MCF 10A (cell line): ENCODE measurements around the gene EHBP1. TPM values are rescaled to one million over a fixed set of nuclear protein-coding genes. Genes with fewer than 3 reads are reported as not detected.

Experiments
- BruUV-seq: library from RNA; stranded (reverse); fragments of 400-500 nt; replicated peaks from 2 replicates; lab custom pipeline; 2021; lab: Mats Ljungman, UMichigan
- CTCF ChIA-PET: fragments of 300-600 bp; sonication (Branson Sonifier 250); formaldehyde crosslinking; extraction: SDS; loops from one replicate; lab custom pipeline; 2021; ENCODE audit warnings: antibody characterized with exemption, inconsistent platforms; lab: Yijun Ruan, JAX
- POLR2A ChIA-PET: fragments of 300-600, 350-650 bp; sonication (Branson Sonifier 250); formaldehyde crosslinking; extraction: SDS; loops from one replicate; lab custom pipeline; 2020; ENCODE audit warnings: antibody characterized with exemption, inconsistent platforms; lab: Yijun Ruan, JAX
- DNase-seq: peaks from one replicate; pipeline ENCODE4 v3.0.0-alpha.2; 2018; ENCODE audit not compliant: unreplicated experiment
- H3K27ac Mint-ChIP-seq: one replicate; pipeline ENCODE4 v1.8.0; 2022; ENCODE audit warnings: mild to moderate bottlenecking, low read depth, mixed read lengths; ENCODE audit not compliant: unreplicated experiment
- H3K27me3 Mint-ChIP-seq: one replicate; pipeline ENCODE4 v1.8.0; 2022; ENCODE audit warnings: mixed read lengths; ENCODE audit not compliant: insufficient read depth, unreplicated experiment
- H3K36me3 Mint-ChIP-seq: one replicate; pipeline ENCODE4 v1.8.0; 2022; ENCODE audit warnings: mild to moderate bottlenecking, moderate library complexity, mixed read lengths; ENCODE audit not compliant: insufficient read depth, unreplicated experiment
- H3K4me1 Mint-ChIP-seq: one replicate; pipeline ENCODE4 v1.8.0; 2022; ENCODE audit warnings: mixed read lengths; ENCODE audit not compliant: insufficient read depth, unreplicated experiment
- H3K4me3 Mint-ChIP-seq: one replicate; pipeline ENCODE4 v1.8.0; 2022; ENCODE audit warnings: mild to moderate bottlenecking, moderate library complexity, mixed read lengths; ENCODE audit not compliant: unreplicated experiment
- H3K9me3 Mint-ChIP-seq: one replicate; pipeline ENCODE4 v1.8.0; 2022; ENCODE audit warnings: mixed read lengths; ENCODE audit not compliant: unreplicated experiment
- intact Hi-C: fragments of 100-400 bp; cut with micrococcal nuclease; formaldehyde crosslinking; loops from 2 replicates; pipeline ENCODE4 v1.14.1; 2022
- total RNA-seq: library from RNA; stranded (reverse); gene quantifications from 2 replicates; pipeline ENCODE4 v1.2.3, GENCODE V29; 2022
- TF ChIP-seq, protein P1 (sequence below): fragments of 200-600 bp; IDR thresholded peaks from one replicate; pipeline ENCODE4 v1.8.0; 2022; ENCODE audit warnings: antibody characterized with exemption, mild to moderate bottlenecking; ENCODE audit not compliant: unreplicated experiment

Gene EHBP1
- total RNA-seq, 1 experiment from 2014 or later, result 81.2 TPM

DNA sequence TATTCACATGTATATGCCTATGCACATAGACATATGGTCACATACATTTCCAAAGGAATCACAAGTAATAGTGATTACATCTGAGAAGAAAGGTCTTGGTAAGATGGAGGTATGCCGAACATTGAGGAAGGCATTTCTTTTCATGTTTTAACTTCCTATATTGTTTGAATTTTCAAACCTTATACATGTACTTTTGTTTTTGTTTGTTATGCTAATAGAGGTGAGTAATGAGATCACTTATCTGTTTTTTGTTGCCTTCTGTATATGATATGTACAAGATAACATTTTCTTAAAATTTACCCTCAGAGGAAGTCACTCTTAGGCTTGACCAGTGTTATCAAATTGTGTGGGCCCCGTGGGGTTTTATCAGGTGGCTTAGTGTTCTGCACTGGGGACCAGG is 178.6 kb downstream of the EHBP1 start:
- H3K27me3 Mint-ChIP-seq, result no peaks in the 10 kb centered on the region
- H3K27ac Mint-ChIP-seq, result no peak overlapping the region
- intact Hi-C loops, result no loop called here
- ChIA-PET CTCF (no interaction called here), POLR2A (no interaction called here)
- no peak for DNase-seq
- no TSS peak for BruUV-seq
- no peak overlapping the region for H3K4me3 Mint-ChIP-seq
- peaks cover 13% of the 10 kb centered on the region for H3K9me3 Mint-ChIP-seq
- peaks cover 8% of the 10 kb centered on the region for H3K4me1 Mint-ChIP-seq
- TF ChIP-seq, protein P1, sequence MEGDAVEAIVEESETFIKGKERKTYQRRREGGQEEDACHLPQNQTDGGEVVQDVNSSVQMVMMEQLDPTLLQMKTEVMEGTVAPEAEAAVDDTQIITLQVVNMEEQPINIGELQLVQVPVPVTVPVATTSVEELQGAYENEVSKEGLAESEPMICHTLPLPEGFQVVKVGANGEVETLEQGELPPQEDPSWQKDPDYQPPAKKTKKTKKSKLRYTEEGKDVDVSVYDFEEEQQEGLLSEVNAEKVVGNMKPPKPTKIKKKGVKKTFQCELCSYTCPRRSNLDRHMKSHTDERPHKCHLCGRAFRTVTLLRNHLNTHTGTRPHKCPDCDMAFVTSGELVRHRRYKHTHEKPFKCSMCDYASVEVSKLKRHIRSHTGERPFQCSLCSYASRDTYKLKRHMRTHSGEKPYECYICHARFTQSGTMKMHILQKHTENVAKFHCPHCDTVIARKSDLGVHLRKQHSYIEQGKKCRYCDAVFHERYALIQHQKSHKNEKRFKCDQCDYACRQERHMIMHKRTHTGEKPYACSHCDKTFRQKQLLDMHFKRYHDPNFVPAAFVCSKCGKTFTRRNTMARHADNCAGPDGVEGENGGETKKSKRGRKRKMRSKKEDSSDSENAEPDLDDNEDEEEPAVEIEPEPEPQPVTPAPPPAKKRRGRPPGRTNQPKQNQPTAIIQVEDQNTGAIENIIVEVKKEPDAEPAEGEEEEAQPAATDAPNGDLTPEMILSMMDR, result no peak
- H3K36me3 Mint-ChIP-seq, result peaks cover 27% of the 10 kb centered on the region

DNA sequence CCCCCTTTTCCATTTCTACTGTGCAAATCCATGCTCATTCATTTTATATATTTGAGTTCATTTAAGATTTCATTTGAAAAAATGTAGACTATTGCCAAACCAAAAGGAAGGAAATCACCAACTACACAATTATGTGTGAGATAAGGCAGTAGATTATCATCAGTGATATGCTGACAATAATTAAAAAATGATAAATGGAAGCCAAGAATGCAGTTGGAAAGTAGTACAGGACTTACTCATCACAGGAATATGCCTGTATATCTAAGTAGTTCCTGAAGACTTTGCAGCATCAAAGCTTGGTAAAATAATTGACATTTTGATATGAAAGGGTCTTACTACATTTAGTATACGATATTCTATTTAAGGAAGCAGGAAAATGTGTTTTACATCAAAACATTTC is 179.0 kb downstream of the EHBP1 start:
- Mint-ChIP-seq H3K36me3 (peaks cover 22% of the 10 kb centered on the region), H3K4me1 (peaks cover 10% of the 10 kb centered on the region), H3K27me3 (no peaks in the 10 kb centered on the region), H3K27ac (no peak overlapping the region), H3K4me3 (no peak overlapping the region), H3K9me3 (peaks cover 9% of the 10 kb centered on the region)
- BruUV-seq, result no TSS peak
- ChIA-PET POLR2A (no interaction called here), CTCF (no interaction called here)
- TF ChIP-seq, protein P1, result no peak
- DNase-seq, result no peak
- intact Hi-C loops, result no loop called here

DNA sequence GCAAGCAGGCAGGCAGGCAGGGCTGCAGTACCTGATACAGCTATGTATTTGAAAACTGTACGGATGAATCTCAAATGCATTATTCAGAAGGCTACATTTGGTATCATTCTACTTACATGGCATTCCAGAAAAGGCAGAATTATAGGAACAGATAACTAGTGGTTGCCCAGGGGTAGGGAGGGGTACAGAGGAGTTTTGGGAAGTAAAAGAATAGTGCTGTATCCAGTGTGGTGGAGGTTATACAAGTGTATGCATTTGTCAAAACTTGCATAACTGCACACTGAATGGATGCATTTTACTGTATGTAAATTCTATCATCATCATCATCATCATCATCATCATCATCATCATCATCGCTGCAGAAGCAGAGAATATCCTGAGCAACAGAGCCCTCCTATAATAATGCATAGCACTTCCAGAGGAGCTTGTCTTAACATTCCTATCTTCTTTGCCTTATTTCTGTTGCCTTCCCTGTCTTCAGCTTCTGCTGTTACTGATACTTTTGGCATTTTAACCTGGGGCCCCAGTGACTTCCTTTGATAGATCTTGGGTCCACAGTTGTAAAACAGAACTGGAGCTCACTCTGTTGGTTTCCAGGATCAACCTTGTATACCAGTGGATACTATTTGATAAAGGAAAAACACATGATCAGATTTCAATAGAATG is 189.6 kb downstream of the EHBP1 start:
- ChIA-PET CTCF (no interaction called here), POLR2A (interaction anchor here (1.0 kb wide), 1 partner anchor 320 kb away, joined by 4 read pairs; no protein-coding TSS in a partner anchor)

DNA sequence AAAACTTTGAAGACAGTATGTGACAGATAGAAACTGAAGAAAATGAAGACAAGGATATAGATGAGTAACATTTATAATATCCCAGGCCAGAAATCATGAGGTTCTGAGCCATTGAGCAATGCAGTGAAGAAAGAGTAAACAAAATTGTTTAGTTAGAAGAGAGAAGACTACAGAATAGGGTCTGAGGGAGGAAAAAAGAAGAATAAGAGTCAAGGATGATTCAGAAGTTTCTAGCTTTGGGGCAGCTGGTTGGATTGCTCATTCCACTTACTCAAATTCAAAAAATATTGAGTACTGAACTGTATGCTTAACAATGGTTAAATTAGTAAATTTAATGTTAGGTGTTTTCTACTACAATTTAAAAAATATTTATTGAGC is 190.1 kb downstream of the EHBP1 start:
- POLR2A ChIA-PET, result interaction anchor here (1.0 kb wide), 1 partner anchor 320 kb away, joined by 4 read pairs; no protein-coding TSS in a partner anchor
- peak; percentile 40 for DNase-seq
- Mint-ChIP-seq H3K36me3 (no peaks in the 10 kb centered on the region), H3K9me3 (no peaks in the 10 kb centered on the region), H3K4me3 (no peak overlapping the region), H3K27ac (no peak overlapping the region), H3K27me3 (no peaks in the 10 kb centered on the region), H3K4me1 (no peaks in the 10 kb centered on the region)
- BruUV-seq, result no TSS peak
- TF ChIP-seq, protein P1, result no peak
- intact Hi-C loops, result no loop called here
- CTCF ChIA-PET, result no interaction called here

More for the DNA sequence above, 189.6 kb downstream of the EHBP1 start:
- no peaks in the 10 kb centered on the region for H3K27me3 Mint-ChIP-seq
- TF ChIP-seq, protein P1, result no peak
- H3K4me3 Mint-ChIP-seq, result no peak overlapping the region
- DNase-seq, result no peak
- no TSS peak for BruUV-seq
- no peaks in the 10 kb centered on the region for H3K36me3 Mint-ChIP-seq
- intact Hi-C loops, result no loop called here
- H3K27ac Mint-ChIP-seq, result no peak overlapping the region
- H3K9me3 Mint-ChIP-seq, result no peaks in the 10 kb centered on the region
- no peaks in the 10 kb centered on the region for H3K4me1 Mint-ChIP-seq
